OCI-LY1 (cell line): Measurements from ENCODE around the gene SLC27A6.

Experiments used
- H2AFZ ChIP-seq: fragments of 200-600 bp; sonication (generic), shearing (Covaris generic); 2 replicates; pipeline ENCODE4 v1.6.0; 2014; ENCODE audit warnings: antibody characterized with exemption, mild to moderate bottlenecking, low read length
- H3F3A ChIP-seq: fragments of 200-600 bp; sonication (generic), shearing (Covaris generic); 2 replicates; pipeline ENCODE4 v1.6.0; 2014; ENCODE audit warnings: mild to moderate bottlenecking, antibody characterized with exemption, low read length, moderate library complexity; ENCODE audit not compliant: insufficient read depth
- H3K27ac ChIP-seq: fragments of 200-600 bp; sonication (generic); 2 replicates; pipeline ENCODE4 v1.5.1; 2014; ENCODE audit warnings: low read length, mixed run types, mild to moderate bottlenecking, low read depth; ENCODE audit not compliant: poor library complexity, severe bottlenecking
- H3K27me3 ChIP-seq: fragments of 200-600 bp; sonication (generic); 2 replicates; pipeline ENCODE4 v1.6.0; 2014; ENCODE audit warnings: antibody characterized with exemption, mild to moderate bottlenecking, low read length, moderate library complexity; ENCODE audit not compliant: insufficient read depth
- H3K36me3 ChIP-seq: fragments of 200-600 bp; sonication (generic); 2 replicates; pipeline ENCODE4 v1.6.1; 2014; ENCODE audit warnings: mild to moderate bottlenecking, antibody characterized with exemption, low read length, moderate library complexity, mixed read lengths; ENCODE audit not compliant: insufficient read depth
- H3K4me1 ChIP-seq: fragments of 200-600 bp; sonication (generic); 2 replicates; pipeline ENCODE4 v1.5.1; 2014; ENCODE audit warnings: mild to moderate bottlenecking, low read length, moderate library complexity; ENCODE audit not compliant: insufficient read depth, severe bottlenecking
- H3K4me2 ChIP-seq: fragments of 200-600 bp; sonication (generic), shearing (Covaris generic); 2 replicates; pipeline ENCODE4 v1.6.1; 2014; ENCODE audit warnings: low read length
- H3K4me3 ChIP-seq: fragments of 200-600 bp; sonication (generic); 2 replicates; pipeline ENCODE4 v1.5.1; 2014; ENCODE audit warnings: low read length, low read depth, mild to moderate bottlenecking, mixed read lengths; ENCODE audit not compliant: poor library complexity, severe bottlenecking
- H3K79me2 ChIP-seq: fragments of 200-600 bp; shearing (Covaris generic); 2 replicates; pipeline ENCODE4 v1.6.1; 2016; ENCODE audit warnings: mixed run types, low read length, mixed read lengths; ENCODE audit not compliant: insufficient read depth
- H3K9ac ChIP-seq: fragments of 200-600 bp; sonication (generic), shearing (Covaris generic); 2 replicates; pipeline ENCODE4 v1.6.1; 2014; ENCODE audit warnings: mild to moderate bottlenecking, low read length, mixed read lengths
- H3K9me2 ChIP-seq: fragments of 200-600 bp; sonication (generic), shearing (Covaris generic); 2 replicates; pipeline ENCODE4 v1.6.1; 2014; ENCODE audit warnings: low read depth, mild to moderate bottlenecking, low read length, mixed read lengths
- H3K9me3 ChIP-seq: fragments of 200-600 bp; shearing (Covaris generic); 2 replicates; pipeline ENCODE4 v1.6.1; 2014; ENCODE audit warnings: low read length, mixed read lengths
- H4K20me1 ChIP-seq: fragments of 200-600 bp; sonication (generic), shearing (Covaris generic); 2 replicates; pipeline ENCODE4 v1.6.0; 2016; ENCODE audit warnings: mild to moderate bottlenecking, low read length; ENCODE audit not compliant: insufficient read depth
- CTCF ChIP-seq: fragments of 200-600 bp; sonication (generic), shearing (Covaris generic); IDR thresholded peaks from 2 replicates; pipeline ENCODE4 v1.5.1; 2017; ENCODE audit warnings: mild to moderate bottlenecking, antibody characterized with exemption, low read length, moderate library complexity, mixed read lengths
- EZH2 ChIP-seq: fragments of 200-600 bp; sonication (generic), shearing (Covaris generic); IDR thresholded peaks from 2 replicates; pipeline ENCODE4 v1.8.0; 2017; ENCODE audit warnings: borderline replicate concordance, mixed run types, mild to moderate bottlenecking, antibody characterized with exemption, low read length, moderate library complexity, mixed read lengths

SLC27A6 gene

GRCh38 chr5:128965638-128966302, 482 bp downstream of the SLC27A6 start:
- H3K9me2 ChIP-seq, result no peaks in the 10 kb centered on the region
- no peaks in the 10 kb centered on the region for H3K27me3 ChIP-seq
- H2AFZ ChIP-seq, result no peak overlapping the region
- H3K9me3 ChIP-seq, result no peaks in the 10 kb centered on the region
- H3K4me2 ChIP-seq, result no peak overlapping the region
- no peaks in the 10 kb centered on the region for H3F3A ChIP-seq
- H3K9ac ChIP-seq, result no peak overlapping the region
- no peaks in the 10 kb centered on the region for H4K20me1 ChIP-seq
- TF ChIP-seq EZH2, result no peak
- no peak for TF ChIP-seq CTCF
- no peaks in the 10 kb centered on the region for H3K4me1 ChIP-seq
- no peak overlapping the region for H3K27ac ChIP-seq
- H3K79me2 ChIP-seq, result no peaks in the 10 kb centered on the region
- H3K36me3 ChIP-seq, result no peaks in the 10 kb centered on the region
- no peak overlapping the region for H3K4me3 ChIP-seq

GRCh38 chr5:128966375-128966774, 1.1 kb downstream of the SLC27A6 start:
- Histone ChIP-seq H3K4me2 (no peak overlapping the region), H3F3A (no peaks in the 10 kb centered on the region), H3K4me1 (no peaks in the 10 kb centered on the region), H3K9me3 (no peaks in the 10 kb centered on the region), H3K4me3 (no peak overlapping the region), H3K9ac (no peak overlapping the region), H3K79me2 (no peaks in the 10 kb centered on the region), H3K27ac (no peak overlapping the region), H2AFZ (no peak overlapping the region), H3K27me3 (no peaks in the 10 kb centered on the region), H4K20me1 (no peaks in the 10 kb centered on the region), H3K36me3 (no peaks in the 10 kb centered on the region), H3K9me2 (no peaks in the 10 kb centered on the region)
- TF ChIP-seq EZH2 (no peak), CTCF (no peak)

- no peak for TF ChIP-seq EZH2
- TF ChIP-seq CTCF, result no peak
- Histone ChIP-seq H3K9me3 (no peaks in the 10 kb centered on the region), H3K9ac (no peak overlapping the region), H4K20me1 (no peaks in the 10 kb centered on the region), H3K9me2 (no peaks in the 10 kb centered on the region), H3F3A (no peaks in the 10 kb centered on the region), H3K4me3 (no peak overlapping the region), H3K27ac (no peak overlapping the region), H3K4me2 (no peak overlapping the region), H3K79me2 (no peaks in the 10 kb centered on the region), H3K4me1 (no peaks in the 10 kb centered on the region), H3K27me3 (no peaks in the 10 kb centered on the region), H3K36me3 (no peaks in the 10 kb centered on the region), H2AFZ (no peak overlapping the region)
Observed at GRCh38 chr5:128966846-128967245, 1.6 kb downstream of the SLC27A6 start.
